HepG2 (cell line): Measurements from ENCODE around the gene UBFD1. TPM values are rescaled to one million over a fixed set of nuclear protein-coding genes. Genes with fewer than 3 reads are reported as not detected.

Experiments used
- CBX2 ChIP-seq, 2 experiments: fragments of 200-600 bp in 1 of 2; sonication (generic); formaldehyde crosslinking in 1 of 2; IDR thresholded peaks; 2 replicates each; pipeline versions ENCODE4 v1.7.0 to v1.8.1; 2018 to 2022; ENCODE audit warnings: low read depth in 2 of 2, low read length in 1 of 2, mild to moderate bottlenecking in 1 of 2, missing genetic modification reagents in 1 of 2
- HNF4G ChIP-seq, 2 experiments: sonication (generic) in 1 of 2; formaldehyde crosslinking in 1 of 2; IDR thresholded peaks; 2 replicates each; pipeline versions ENCODE4 v1.4.0 to v1.6.1; 2011 to 2020; ENCODE audit warnings: borderline replicate concordance in 2 of 2, low read depth in 2 of 2, mild to moderate bottlenecking in 2 of 2, low read length in 1 of 2, missing genetic modification reagents in 1 of 2, moderate library complexity in 1 of 2
- RFX5 ChIP-seq: IDR thresholded peaks from 2 replicates; pipeline ENCODE4 v1.6.1; 2011; ENCODE audit warnings: low read depth, low read length, improper control_type of control experiment
- THAP11 ChIP-seq: IDR thresholded peaks from 2 replicates; pipeline ENCODE4 v1.6.1; 2016; ENCODE audit warnings: missing biosample characterization, missing genetic modification reagents
- polyA plus RNA-seq, 8 experiments: library from polyadenylated mRNA; depleted of rRNA in 3 of 8; stranded (reverse) in 7 of 8; unstranded in 1 of 8; fragments of >200 nt; fragmentation: Illumina TruSeq in 4 of 8; extraction: Trizol in 4 of 8; gene quantifications; 2 replicates each; pipeline versions ENCODE4 v1.2.1 to v1.2.3, GENCODE V29; 2011 to 2016; ENCODE audit warnings: low read depth in 4 of 8, missing spikeins in 1 of 8, mixed read lengths in 1 of 8; ENCODE audit not compliant: insufficient read depth in 1 of 8
- total RNA-seq, 5 experiments: library from RNA; depleted of rRNA; stranded (reverse); fragments of >200 nt; fragmentation: Illumina TruSeq; extraction: Trizol; gene quantifications; 2 replicates each; pipeline ENCODE4 v1.2.3, GENCODE V29; 2016; ENCODE audit warnings: low read depth in 1 of 5
- TF ChIP-seq, protein P1 (sequence below): sonication (generic); formaldehyde crosslinking; IDR thresholded peaks from 2 replicates; pipeline ENCODE4 v1.4.0; 2020; ENCODE audit warnings: missing genetic modification reagents, borderline replicate concordance
- TF ChIP-seq, protein P2 (sequence below): sonication (generic); formaldehyde crosslinking; IDR thresholded peaks from 2 replicates; pipeline ENCODE4 v1.4.0; 2020; ENCODE audit warnings: missing genetic modification reagents, borderline replicate concordance
- TF ChIP-seq, protein P3 (sequence below): sonication (generic); formaldehyde crosslinking; IDR thresholded peaks from 2 replicates; pipeline ENCODE4 v1.4.0; 2020; ENCODE audit warnings: missing genetic modification reagents, borderline replicate concordance
- TF ChIP-seq, protein P4 (sequence below): sonication (generic); formaldehyde crosslinking; IDR thresholded peaks from 2 replicates; pipeline ENCODE4 v1.4.0; 2020; ENCODE audit warnings: mild to moderate bottlenecking, missing genetic modification reagents, borderline replicate concordance

UBFD1 gene
- total and polyA plus RNA-seq, 2 of the 13 experiments (the other 11 are each of a cell fraction or from before 2014, with no cell fraction given), result 100 to 111 TPM

DNA sequence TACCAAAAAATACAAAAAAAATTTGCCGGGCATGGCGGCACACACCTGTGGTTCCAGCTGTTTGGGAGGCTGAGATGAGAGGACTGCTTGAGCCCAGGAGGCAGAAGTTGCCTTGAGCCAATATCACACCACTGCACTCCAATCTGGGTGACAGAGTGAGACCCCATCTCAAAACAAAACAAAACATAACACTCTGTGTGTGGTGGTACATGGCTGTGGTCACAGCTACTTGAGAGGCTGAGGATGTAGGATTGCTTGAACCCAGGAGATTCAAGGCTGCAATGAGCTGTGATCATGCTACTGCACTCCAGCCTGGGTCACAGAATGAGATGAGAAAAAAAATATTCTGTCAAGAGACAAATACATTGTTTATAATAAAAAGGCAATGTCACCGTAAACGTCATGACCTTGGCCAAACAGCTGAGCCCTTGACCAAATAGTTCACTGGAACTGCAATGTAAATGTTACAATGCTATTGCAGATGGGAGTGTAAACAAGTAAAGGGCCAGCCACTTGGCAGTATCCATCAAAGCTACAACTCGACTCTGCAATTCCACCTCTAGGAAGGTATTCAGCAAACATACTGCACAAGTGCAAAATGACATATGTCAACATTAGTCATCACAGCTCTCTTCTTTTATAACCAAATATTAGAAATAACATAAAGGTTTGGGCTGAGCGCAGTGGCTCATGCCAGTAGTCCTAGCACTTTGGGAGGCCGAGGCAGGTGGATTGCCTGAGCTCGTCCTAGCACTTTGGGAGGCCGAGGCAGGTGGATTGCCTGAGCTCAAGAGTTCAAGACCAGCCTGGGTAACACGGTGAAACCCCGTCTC lies 17.3 kb upstream of the UBFD1 start (continued):
- TF ChIP-seq, protein P1, sequence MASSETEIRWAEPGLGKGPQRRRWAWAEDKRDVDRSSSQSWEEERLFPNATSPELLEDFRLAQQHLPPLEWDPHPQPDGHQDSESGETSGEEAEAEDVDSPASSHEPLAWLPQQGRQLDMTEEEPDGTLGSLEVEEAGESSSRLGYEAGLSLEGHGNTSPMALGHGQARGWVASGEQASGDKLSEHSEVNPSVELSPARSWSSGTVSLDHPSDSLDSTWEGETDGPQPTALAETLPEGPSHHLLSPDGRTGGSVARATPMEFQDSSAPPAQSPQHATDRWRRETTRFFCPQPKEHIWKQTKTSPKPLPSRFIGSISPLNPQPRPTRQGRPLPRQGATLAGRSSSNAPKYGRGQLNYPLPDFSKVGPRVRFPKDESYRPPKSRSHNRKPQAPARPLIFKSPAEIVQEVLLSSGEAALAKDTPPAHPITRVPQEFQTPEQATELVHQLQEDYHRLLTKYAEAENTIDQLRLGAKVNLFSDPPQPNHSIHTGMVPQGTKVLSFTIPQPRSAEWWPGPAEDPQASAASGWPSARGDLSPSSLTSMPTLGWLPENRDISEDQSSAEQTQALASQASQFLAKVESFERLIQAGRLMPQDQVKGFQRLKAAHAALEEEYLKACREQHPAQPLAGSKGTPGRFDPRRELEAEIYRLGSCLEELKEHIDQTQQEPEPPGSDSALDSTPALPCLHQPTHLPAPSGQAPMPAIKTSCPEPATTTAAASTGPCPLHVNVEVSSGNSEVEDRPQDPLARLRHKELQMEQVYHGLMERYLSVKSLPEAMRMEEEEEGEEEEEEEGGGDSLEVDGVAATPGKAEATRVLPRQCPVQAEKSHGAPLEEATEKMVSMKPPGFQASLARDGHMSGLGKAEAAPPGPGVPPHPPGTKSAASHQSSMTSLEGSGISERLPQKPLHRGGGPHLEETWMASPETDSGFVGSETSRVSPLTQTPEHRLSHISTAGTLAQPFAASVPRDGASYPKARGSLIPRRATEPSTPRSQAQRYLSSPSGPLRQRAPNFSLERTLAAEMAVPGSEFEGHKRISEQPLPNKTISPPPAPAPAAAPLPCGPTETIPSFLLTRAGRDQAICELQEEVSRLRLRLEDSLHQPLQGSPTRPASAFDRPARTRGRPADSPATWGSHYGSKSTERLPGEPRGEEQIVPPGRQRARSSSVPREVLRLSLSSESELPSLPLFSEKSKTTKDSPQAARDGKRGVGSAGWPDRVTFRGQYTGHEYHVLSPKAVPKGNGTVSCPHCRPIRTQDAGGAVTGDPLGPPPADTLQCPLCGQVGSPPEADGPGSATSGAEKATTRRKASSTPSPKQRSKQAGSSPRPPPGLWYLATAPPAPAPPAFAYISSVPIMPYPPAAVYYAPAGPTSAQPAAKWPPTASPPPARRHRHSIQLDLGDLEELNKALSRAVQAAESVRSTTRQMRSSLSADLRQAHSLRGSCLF, result no peak
- TF ChIP-seq CBX2 (IDR thresholded peaks at IDR 0.05; ENCODE audit: low read depth, low read length) (no peak), CBX2 (CRISPR knock-in tag; IDR thresholded peaks at IDR 0.05; ENCODE audit: low read depth) (no peak), THAP11 (peak; percentile 90), RFX5 (peak; percentile 25; the same call in 1 of the 2 replicates), HNF4G (IDR thresholded peaks at IDR 0.05; ENCODE audit: borderline replicate concordance, low read depth, low read length) (no peak), HNF4G (CRISPR knock-in tag; IDR thresholded peaks at IDR 0.05; ENCODE audit: borderline replicate concordance, low read depth) (peak; percentile 75; the same call in 1 of the 2 replicates)
- TF ChIP-seq, protein P2, sequence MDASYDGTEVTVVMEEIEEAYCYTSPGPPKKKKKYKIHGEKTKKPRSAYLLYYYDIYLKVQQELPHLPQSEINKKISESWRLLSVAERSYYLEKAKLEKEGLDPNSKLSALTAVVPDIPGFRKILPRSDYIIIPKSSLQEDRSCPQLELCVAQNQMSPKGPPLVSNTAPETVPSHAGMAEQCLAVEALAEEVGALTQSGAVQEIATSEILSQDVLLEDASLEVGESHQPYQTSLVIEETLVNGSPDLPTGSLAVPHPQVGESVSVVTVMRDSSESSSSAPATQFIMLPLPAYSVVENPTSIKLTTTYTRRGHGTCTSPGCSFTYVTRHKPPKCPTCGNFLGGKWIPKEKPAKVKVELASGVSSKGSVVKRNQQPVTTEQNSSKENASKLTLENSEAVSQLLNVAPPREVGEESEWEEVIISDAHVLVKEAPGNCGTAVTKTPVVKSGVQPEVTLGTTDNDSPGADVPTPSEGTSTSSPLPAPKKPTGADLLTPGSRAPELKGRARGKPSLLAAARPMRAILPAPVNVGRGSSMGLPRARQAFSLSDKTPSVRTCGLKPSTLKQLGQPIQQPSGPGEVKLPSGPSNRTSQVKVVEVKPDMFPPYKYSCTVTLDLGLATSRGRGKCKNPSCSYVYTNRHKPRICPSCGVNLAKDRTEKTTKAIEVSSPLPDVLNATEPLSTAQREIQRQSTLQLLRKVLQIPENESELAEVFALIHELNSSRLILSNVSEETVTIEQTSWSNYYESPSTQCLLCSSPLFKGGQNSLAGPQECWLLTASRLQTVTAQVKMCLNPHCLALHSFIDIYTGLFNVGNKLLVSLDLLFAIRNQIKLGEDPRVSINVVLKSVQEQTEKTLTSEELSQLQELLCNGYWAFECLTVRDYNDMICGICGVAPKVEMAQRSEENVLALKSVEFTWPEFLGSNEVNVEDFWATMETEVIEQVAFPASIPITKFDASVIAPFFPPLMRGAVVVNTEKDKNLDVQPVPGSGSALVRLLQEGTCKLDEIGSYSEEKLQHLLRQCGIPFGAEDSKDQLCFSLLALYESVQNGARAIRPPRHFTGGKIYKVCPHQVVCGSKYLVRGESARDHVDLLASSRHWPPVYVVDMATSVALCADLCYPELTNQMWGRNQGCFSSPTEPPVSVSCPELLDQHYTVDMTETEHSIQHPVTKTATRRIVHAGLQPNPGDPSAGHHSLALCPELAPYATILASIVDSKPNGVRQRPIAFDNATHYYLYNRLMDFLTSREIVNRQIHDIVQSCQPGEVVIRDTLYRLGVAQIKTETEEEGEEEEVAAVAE, result peak; percentile 88; the same call in 1 of the 2 replicates
- TF ChIP-seq, protein P3, sequence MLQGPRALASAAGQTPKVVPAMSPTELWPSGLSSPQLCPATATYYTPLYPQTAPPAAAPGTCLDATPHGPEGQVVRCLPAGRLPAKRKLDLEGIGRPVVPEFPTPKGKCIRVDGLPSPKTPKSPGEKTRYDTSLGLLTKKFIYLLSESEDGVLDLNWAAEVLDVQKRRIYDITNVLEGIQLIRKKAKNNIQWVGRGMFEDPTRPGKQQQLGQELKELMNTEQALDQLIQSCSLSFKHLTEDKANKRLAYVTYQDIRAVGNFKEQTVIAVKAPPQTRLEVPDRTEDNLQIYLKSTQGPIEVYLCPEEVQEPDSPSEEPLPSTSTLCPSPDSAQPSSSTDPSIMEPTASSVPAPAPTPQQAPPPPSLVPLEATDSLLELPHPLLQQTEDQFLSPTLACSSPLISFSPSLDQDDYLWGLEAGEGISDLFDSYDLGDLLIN (CRISPR knock-in tag), result no peak
- TF ChIP-seq, protein P4, sequence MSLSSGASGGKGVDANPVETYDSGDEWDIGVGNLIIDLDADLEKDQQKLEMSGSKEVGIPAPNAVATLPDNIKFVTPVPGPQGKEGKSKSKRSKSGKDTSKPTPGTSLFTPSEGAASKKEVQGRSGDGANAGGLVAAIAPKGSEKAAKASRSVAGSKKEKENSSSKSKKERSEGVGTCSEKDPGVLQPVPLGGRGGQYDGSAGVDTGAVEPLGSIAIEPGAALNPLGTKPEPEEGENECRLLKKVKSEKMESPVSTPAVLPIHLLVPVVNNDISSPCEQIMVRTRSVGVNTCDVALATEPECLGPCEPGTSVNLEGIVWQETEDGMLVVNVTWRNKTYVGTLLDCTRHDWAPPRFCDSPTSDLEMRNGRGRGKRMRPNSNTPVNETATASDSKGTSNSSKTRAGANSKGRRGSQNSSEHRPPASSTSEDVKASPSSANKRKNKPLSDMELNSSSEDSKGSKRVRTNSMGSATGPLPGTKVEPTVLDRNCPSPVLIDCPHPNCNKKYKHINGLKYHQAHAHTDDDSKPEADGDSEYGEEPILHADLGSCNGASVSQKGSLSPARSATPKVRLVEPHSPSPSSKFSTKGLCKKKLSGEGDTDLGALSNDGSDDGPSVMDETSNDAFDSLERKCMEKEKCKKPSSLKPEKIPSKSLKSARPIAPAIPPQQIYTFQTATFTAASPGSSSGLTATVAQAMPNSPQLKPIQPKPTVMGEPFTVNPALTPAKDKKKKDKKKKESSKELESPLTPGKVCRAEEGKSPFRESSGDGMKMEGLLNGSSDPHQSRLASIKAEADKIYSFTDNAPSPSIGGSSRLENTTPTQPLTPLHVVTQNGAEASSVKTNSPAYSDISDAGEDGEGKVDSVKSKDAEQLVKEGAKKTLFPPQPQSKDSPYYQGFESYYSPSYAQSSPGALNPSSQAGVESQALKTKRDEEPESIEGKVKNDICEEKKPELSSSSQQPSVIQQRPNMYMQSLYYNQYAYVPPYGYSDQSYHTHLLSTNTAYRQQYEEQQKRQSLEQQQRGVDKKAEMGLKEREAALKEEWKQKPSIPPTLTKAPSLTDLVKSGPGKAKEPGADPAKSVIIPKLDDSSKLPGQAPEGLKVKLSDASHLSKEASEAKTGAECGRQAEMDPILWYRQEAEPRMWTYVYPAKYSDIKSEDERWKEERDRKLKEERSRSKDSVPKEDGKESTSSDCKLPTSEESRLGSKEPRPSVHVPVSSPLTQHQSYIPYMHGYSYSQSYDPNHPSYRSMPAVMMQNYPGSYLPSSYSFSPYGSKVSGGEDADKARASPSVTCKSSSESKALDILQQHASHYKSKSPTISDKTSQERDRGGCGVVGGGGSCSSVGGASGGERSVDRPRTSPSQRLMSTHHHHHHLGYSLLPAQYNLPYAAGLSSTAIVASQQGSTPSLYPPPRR, result peak; percentile 99
